Cardiac septum (tissue), 1 donor: ENCODE results near the gene NKD2. TPM values are rescaled to one million over a fixed set of nuclear protein-coding genes. Genes with fewer than 3 reads are reported as not detected.

Experiments
- DNase-seq: peaks from one replicate; pipeline ENCODE4 v3.0.0-alpha.2; 2020; ENCODE audit warnings: low spot score
- intact Hi-C: fragments of 100-400 bp; cut with DNase I; formaldehyde crosslinking; loops from one replicate; pipeline ENCODE4 v1.14.0; 2022
- total RNA-seq: library from RNA; stranded (reverse); fragmentation: NEBNext Ultra II Directional; extraction: Animal tissue kit (Norgen Biotek cat#: 25700); gene quantifications from one replicate; pipeline ENCODE4 v1.2.1, GENCODE V29; 2021
- donor health status: DM: no; HTN: no; CAD: no.

Gene NKD2
- total RNA-seq, 1 donor from 2014 or later: 3.6 TPM

- intact Hi-C loops: no loop called here
- DNase-seq: no peak
Observed at GRCh38 chr5:1048861-1049838, 40.5 kb downstream of the NKD2 start.

DNA sequence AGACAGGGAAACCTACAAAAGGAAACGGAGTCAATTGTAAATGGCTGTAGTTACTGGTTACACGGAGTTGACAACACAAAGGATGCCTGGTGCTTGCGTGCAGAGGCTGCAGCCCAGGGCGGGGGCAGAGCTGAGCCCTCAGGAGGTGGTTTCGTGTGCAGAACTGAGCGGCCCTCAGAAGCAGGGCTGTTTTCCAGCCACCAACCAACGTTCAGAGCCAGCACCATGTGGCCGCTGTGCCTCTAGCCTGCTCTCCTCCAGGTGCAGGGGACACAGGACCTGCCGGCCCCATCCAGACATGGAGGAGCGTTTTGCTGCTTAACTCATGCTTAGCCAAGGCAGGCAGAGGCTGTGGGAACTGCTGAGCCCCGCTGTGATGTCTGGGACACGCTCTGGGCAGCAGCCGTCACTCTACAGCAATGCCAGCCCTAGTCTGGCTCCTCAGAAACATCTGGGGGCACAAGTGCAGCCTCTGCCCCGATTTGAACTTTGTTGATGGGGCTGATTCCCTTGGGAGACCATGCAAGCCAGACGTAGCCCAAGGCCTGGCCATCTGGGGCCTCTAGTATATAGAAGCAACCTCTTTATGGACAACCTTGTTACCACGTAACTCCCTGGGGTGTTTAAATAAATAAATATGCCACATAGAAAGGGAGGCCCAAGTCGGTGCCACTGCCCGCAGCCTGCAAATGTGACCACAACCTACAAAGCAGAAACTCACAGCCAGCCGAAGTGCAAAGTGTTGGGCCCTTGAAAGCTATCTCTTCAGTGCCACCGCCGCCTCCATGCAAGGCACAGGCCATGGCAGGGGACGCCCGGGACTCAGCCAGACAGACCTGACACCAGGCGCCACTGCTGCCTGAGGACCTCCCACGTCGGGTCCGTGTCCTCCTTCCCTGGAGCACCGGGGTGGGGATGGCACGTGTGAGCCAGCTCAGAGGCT is 42.1 kb downstream of the NKD2 start:
- no peak for DNase-seq
- intact Hi-C loops: no loop called here

DNA sequence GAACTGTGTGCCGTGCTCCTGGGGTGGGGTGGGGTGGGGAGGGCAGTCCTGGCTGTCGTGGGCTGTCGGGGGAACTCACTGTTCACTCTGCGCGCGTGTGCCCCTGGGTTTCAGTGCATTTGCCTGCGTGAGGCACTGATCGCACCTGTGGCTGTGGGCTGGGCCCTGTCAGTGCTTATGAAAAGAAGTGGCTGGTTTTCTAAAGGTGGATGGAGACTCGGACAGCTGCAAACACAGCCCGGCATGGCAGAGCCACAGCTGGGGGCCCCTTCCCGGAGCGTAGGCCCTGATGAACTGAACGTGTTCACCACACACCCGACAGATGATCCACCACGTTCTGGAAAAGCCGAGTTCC is 42.7 kb downstream of the NKD2 start:
- DNase-seq: no peak
- intact Hi-C loops: no loop called here

GRCh38 chr5:1052076-1052475 is 43.5 kb downstream of the NKD2 start:
- no peak for DNase-seq
- intact Hi-C loops: no loop called here

DNA sequence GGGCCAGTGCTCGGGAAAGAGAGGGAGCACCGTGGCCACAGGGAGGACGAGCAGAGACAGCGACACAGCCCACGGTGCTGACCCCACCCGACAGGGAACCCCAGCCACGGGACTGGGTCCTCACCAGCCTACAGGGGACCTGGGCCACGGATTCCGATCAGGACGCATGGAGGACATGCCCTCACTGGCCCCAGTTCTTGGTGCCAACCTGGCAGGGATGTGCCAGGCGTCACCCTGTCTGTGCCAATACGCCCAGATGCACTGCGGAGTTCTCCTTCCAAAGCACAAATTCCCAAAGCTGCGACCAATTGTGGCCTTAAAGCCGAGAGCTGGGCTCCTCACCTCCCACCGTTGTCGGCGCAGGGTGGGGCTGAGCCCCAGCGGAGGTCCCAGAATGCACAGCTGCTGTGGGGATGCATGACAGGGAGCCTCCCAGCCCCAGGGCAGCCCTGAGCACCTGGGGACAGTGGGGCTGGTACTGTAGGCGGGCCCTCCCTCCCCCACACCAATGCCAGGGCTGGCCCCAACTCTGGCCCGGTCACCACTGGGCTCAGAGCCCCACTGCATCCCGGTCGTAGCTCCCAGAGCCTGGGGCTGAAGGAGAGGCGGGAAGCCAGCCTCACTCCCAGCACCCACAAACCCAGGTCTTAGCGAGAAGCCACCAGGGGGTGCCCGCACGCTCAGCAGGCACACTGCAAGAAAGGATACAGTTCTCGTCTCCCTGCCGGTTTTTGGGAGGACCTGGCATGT is 44.2 kb downstream of the NKD2 start:
- DNase-seq: no peak
- intact Hi-C loops: no loop called here

GRCh38 chr5:1053391-1054017 is 44.9 kb downstream of the NKD2 start:
- no peak for DNase-seq
- intact Hi-C loops: loop anchor here (2.0 kb wide), 1 partner anchor 87 kb away; no protein-coding TSS in a partner anchor

DNA sequence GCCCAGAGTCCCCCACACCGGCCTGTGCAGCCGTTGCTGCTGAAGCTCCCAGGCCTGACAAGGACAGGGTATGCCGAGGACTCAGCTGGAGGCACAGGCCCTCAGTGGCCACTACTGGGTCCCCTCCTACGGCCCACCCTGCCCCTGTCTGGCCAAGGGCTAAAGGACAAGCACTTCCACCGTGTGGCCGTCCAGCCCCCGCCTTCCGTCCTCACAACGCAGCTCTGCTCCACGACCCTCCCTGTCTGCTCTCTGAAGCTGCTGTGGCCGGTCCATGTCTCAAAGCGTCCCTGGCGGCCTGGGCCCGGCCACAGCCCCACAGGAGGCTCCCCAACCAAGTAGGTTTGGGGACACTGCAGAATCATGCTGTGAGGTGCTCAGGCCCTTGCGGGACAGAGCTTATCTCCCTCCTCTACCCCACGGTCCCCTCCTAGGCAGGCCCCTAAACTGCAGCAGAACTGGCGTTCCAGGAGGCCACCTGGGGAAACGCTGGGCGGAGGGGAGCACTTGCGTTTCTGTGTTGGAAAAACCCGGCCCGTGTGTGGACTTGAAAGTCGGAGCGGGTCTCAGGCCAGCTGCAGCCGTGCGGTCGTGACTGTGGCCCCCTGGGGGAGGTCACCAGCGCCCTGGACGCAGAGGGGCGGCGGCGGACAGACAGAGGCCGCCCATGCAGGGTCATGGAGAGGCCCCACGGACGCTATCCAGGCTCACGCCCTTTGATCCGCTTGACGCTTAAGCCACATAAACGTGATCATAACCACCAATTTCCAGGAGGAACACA is 45.6 kb downstream of the NKD2 start:
- intact Hi-C loops: loop anchor here (2.0 kb wide), 1 partner anchor 87 kb away; no protein-coding TSS in a partner anchor
- no peak for DNase-seq

- no peak for DNase-seq
- intact Hi-C loops: loop anchor here (2.0 kb wide), 1 partner anchor 86 kb away; no protein-coding TSS in a partner anchor
Observed at GRCh38 chr5:1054799-1055775, 46.5 kb downstream of the NKD2 start.

DNA sequence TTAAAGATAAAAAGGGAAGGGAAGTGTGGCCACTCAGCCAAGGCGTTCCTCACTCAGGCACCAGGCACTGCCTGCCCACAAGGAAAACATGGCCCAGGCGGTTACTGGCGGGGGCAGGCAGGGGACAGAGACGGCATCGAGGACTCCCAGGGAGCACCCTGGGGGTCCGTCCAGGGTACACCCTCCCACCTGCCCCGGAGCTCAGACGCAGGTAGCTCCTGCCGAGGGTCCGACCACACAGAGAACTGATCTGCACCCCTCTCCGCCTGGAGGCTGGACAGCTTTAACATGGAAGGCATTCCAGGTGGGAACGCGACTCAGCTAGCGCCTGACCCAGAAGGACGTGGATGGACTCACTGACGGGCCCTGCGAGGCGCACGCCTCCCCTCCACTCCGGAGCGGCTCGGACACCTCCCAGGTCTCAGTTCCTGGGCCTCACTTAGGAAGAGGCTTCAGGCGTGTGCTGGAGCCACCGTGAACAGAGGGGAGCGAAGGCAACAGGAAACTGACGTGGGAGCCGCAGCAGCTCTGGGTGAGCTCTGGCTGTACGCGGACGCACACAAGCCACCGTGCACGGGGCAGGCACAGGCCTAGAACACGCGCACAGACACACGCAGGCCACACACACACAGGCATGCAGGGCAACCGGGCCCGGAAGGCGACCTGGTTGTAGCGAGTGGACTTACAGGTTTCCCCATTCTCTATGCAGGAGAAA is 47.5 kb downstream of the NKD2 start:
- intact Hi-C loops: loop anchor here (2.0 kb wide), 1 partner anchor 85 kb away; no protein-coding TSS in a partner anchor
- DNase-seq: no peak

- intact Hi-C loops: no loop called here
- no peak for DNase-seq
Observed at GRCh38 chr5:1056611-1057484, 48.2 kb downstream of the NKD2 start.

DNA sequence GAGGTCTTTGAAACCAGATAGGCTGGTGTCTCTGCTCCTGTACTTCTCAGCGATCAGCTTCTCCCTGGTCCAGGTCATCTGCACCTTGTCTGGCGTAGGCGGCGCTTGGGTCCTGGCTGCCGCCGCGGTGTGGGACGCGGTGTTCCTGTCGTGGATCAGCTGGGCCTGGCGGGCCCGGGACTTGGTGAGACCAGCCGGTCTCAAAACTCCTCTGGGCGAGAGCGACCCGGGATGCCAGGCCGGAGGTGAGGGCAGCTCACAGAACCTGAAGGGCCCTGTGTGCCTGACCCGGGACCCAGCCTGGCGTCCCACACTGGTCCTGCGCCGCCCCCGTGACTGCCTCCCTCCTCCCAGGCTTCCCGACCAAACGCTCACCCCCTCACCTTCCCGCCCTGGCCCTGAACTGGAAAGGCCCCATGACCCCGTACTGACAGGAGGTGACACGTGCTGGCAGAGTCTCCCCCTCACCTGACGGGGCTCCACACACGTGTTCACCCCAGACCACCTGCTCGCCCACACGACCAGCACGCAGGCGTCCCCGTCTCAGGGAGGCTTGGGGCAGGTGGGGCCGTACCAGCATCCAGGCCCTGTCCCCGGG is 49.0 kb downstream of the NKD2 start:
- intact Hi-C loops: no loop called here
- DNase-seq: no peak

- DNase-seq: no peak
- intact Hi-C loops: no loop called here
Observed at GRCh38 chr5:1058083-1058945, 49.7 kb downstream of the NKD2 start.

DNA sequence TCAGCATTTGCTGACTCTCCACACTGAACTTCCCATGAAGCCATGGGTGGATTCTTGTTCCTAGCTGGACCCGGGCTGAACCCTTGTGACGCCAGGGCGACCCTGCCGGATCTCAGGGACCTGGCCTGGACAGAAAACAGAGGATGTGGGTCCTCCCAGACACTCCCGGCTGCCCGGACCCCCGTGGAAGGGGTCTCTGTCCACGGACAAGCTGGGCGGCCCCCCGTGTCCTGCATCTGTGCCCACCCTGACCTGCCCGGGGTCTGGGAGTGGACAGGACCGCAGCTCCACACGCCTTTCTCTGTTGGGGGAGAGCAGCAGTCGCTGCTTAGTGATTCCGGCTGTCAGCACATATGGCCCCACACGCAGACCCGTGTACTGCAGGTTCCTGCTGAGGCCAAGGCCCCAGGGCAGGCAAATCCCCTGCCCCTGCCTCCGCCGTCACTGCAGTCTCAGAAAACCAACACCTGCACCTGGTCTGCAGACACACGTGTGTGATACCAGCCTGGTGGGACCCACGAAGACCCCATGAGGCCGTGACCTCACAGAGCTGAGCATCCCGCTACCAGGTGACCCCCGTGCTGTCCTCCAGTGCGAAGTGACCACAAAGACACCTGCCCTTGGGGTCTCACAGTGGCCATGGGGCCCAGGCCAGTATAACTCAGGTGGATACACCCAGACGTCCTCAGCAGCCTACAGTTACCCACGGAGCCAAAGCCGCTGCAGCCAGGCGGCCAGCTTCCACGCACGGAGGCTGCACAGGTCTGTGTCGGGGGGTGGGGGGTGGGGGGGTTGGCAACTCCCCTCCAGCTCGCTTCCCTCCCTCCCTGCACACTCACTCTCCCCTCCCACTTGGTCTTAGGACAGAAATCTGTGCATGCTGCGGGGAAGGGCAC is 50.6 kb downstream of the NKD2 start:
- no peak for DNase-seq
- intact Hi-C loops: no loop called here
